A549 (cell line): ENCODE results near the gene XAB2. TPM values are rescaled to one million over a fixed set of nuclear protein-coding genes. Genes with fewer than 3 reads are reported as not detected.

Experiments
- polyA plus RNA-seq, 4 experiments: library from polyadenylated mRNA; depleted of rRNA in 3 of 4; stranded (reverse); fragments of >200 nt; fragmentation: RNase III in 1 of 4; extraction: RNeasy Plus Mini Kit Qiagen cat#74134 plus additional on column Dnase treatment in 1 of 4; gene quantifications; 2 replicates in 3 of 4; 3 replicates in 1 of 4; pipeline ENCODE4 v1.2.3, GENCODE V29; 2011 to 2017
- small RNA-seq, 6 experiments: library from RNA; depleted of rRNA; stranded (forward); fragments of <200 nt; gene quantifications; one replicate each; pipeline ENCODE3, GENCODE V24; 2012

The XAB2 gene
- polyA plus RNA-seq, 2 of the 4 experiments (the other 2 are of a cell fraction), result 15.0 to 21.2 TPM

Small RNA genes lying within 50 kb of the gene (small RNA-seq; reads per million reads assigned to genes)
- 0 reads per million in 6 experiments for gene MIR6792

Other genes with a start within 250 kb of the XAB2 start
- gene PEX11G, start 140.5 kb downstream of the XAB2 start, polyA plus RNA-seq (2011; rRNA removed), result 1.3 and 1.5 TPM in 2 replicates
- 1.8 to 2.9 TPM (median 1.9 TPM) in 3 replicates for gene PEX11G, start 140.5 kb downstream of the XAB2 start, polyA plus RNA-seq (2017; fragmentation: RNase III; extraction: RNeasy Plus Mini Kit Qiagen cat#74134 plus additional on column Dnase treatment)
- gene ZNF358, start 113.4 kb downstream of the XAB2 start, polyA plus RNA-seq (2011; rRNA removed), result 9.5 and 9.9 TPM in 2 replicates
- gene ZNF358, start 113.4 kb downstream of the XAB2 start, polyA plus RNA-seq (2017; fragmentation: RNase III; extraction: RNeasy Plus Mini Kit Qiagen cat#74134 plus additional on column Dnase treatment), result 10.7 to 15.4 TPM (median 14.0 TPM) in 3 replicates
- gene MCOLN1, start 106.9 kb downstream of the XAB2 start, polyA plus RNA-seq (2011; rRNA removed), result 13.1 and 13.5 TPM in 2 replicates
- 8.4 to 13.4 TPM (median 12.6 TPM) in 3 replicates for gene MCOLN1, start 106.9 kb downstream of the XAB2 start, polyA plus RNA-seq (2017; fragmentation: RNase III; extraction: RNeasy Plus Mini Kit Qiagen cat#74134 plus additional on column Dnase treatment)
- 13.8 and 17.0 TPM in 2 replicates for gene PNPLA6, start 93.8 kb downstream of the XAB2 start, polyA plus RNA-seq (2011; rRNA removed)
- gene PNPLA6, start 93.8 kb downstream of the XAB2 start, polyA plus RNA-seq (2017; fragmentation: RNase III; extraction: RNeasy Plus Mini Kit Qiagen cat#74134 plus additional on column Dnase treatment), result 40.8 to 66.1 TPM (median 58.1 TPM) in 3 replicates
- 0.81 and 1.3 TPM in 2 replicates for gene CAMSAP3, start 33.7 kb downstream of the XAB2 start, polyA plus RNA-seq (2011; rRNA removed)
- 2.4 to 3.6 TPM (median 2.9 TPM) in 3 replicates for gene CAMSAP3, start 33.7 kb downstream of the XAB2 start, polyA plus RNA-seq (2017; fragmentation: RNase III; extraction: RNeasy Plus Mini Kit Qiagen cat#74134 plus additional on column Dnase treatment)
- gene PET100, start 248 bp upstream of the XAB2 start, polyA plus RNA-seq (2011; rRNA removed), result 28.5 and 48.6 TPM in 2 replicates
- gene PET100, start 248 bp upstream of the XAB2 start, polyA plus RNA-seq (2017; fragmentation: RNase III; extraction: RNeasy Plus Mini Kit Qiagen cat#74134 plus additional on column Dnase treatment), result 85.0 to 109 TPM (median 99.3 TPM) in 3 replicates
- gene PCP2, start 4.2 kb upstream of the XAB2 start, polyA plus RNA-seq (2011; rRNA removed), result not detected in 2 replicates
- gene PCP2, start 4.2 kb upstream of the XAB2 start, polyA plus RNA-seq (2017; fragmentation: RNase III; extraction: RNeasy Plus Mini Kit Qiagen cat#74134 plus additional on column Dnase treatment), result 0.19 to 0.41 TPM (median 0.26 TPM) in 3 replicates
- gene STXBP2, start 7.6 kb upstream of the XAB2 start, polyA plus RNA-seq (2011; rRNA removed), result 44.4 and 47.2 TPM in 2 replicates
- gene STXBP2, start 7.6 kb upstream of the XAB2 start, polyA plus RNA-seq (2017; fragmentation: RNase III; extraction: RNeasy Plus Mini Kit Qiagen cat#74134 plus additional on column Dnase treatment), result 39.4 to 47.6 TPM (median 41.4 TPM) in 3 replicates
- not detected in 2 replicates for gene RETN, start 39.5 kb upstream of the XAB2 start, polyA plus RNA-seq (2011; rRNA removed)
- gene RETN, start 39.5 kb upstream of the XAB2 start, polyA plus RNA-seq (2017; fragmentation: RNase III; extraction: RNeasy Plus Mini Kit Qiagen cat#74134 plus additional on column Dnase treatment), result not detected in 3 replicates
- 0.05 and 0.17 TPM in 2 replicates for gene MCEMP1, start 47.5 kb upstream of the XAB2 start, polyA plus RNA-seq (2011; rRNA removed)
- not detected in 3 replicates for gene MCEMP1, start 47.5 kb upstream of the XAB2 start, polyA plus RNA-seq (2017; fragmentation: RNase III; extraction: RNeasy Plus Mini Kit Qiagen cat#74134 plus additional on column Dnase treatment)
- gene TRAPPC5, start 51.3 kb upstream of the XAB2 start, polyA plus RNA-seq (2011; rRNA removed), result 23.8 and 31.6 TPM in 2 replicates
- 50.9 to 60.8 TPM (median 59.8 TPM) in 3 replicates for gene TRAPPC5, start 51.3 kb upstream of the XAB2 start, polyA plus RNA-seq (2017; fragmentation: RNase III; extraction: RNeasy Plus Mini Kit Qiagen cat#74134 plus additional on column Dnase treatment)
- gene FCER2, start 72.6 kb upstream of the XAB2 start, polyA plus RNA-seq (2011; rRNA removed), result not detected in 2 replicates
- not detected in 3 replicates for gene FCER2, start 72.6 kb upstream of the XAB2 start, polyA plus RNA-seq (2017; fragmentation: RNase III; extraction: RNeasy Plus Mini Kit Qiagen cat#74134 plus additional on column Dnase treatment)
- not detected in 2 replicates for gene CLEC4G, start 102.6 kb upstream of the XAB2 start, polyA plus RNA-seq (2011; rRNA removed)
- not detected in 3 replicates for gene CLEC4G, start 102.6 kb upstream of the XAB2 start, polyA plus RNA-seq (2017; fragmentation: RNase III; extraction: RNeasy Plus Mini Kit Qiagen cat#74134 plus additional on column Dnase treatment)
- gene CD209, start 118.0 kb upstream of the XAB2 start, polyA plus RNA-seq (2011; rRNA removed), result not detected in 2 replicates
- not detected in 3 replicates for gene CD209, start 118.0 kb upstream of the XAB2 start, polyA plus RNA-seq (2017; fragmentation: RNase III; extraction: RNeasy Plus Mini Kit Qiagen cat#74134 plus additional on column Dnase treatment)
- gene CLEC4M, start 133.7 kb upstream of the XAB2 start, polyA plus RNA-seq (2011; rRNA removed), result not detected in 2 replicates
- not detected in 3 replicates for gene CLEC4M, start 133.7 kb upstream of the XAB2 start, polyA plus RNA-seq (2017; fragmentation: RNase III; extraction: RNeasy Plus Mini Kit Qiagen cat#74134 plus additional on column Dnase treatment)
- 1.1 and 1.2 TPM in 2 replicates for gene EVI5L, start 200.7 kb upstream of the XAB2 start, polyA plus RNA-seq (2011; rRNA removed)
- 1.2 to 2.3 TPM (median 1.8 TPM) in 3 replicates for gene EVI5L, start 200.7 kb upstream of the XAB2 start, polyA plus RNA-seq (2017; fragmentation: RNase III; extraction: RNeasy Plus Mini Kit Qiagen cat#74134 plus additional on column Dnase treatment)
- gene PRR36, start 244.8 kb upstream of the XAB2 start, polyA plus RNA-seq (2011; rRNA removed), result 0.04 and 0.05 TPM in 2 replicates
- 0.22 to 0.35 TPM (median 0.30 TPM) in 3 replicates for gene PRR36, start 244.8 kb upstream of the XAB2 start, polyA plus RNA-seq (2017; fragmentation: RNase III; extraction: RNeasy Plus Mini Kit Qiagen cat#74134 plus additional on column Dnase treatment)